Measurements from ENCODE around the gene DPT. TPM values are rescaled to one million over a fixed set of nuclear protein-coding genes. Genes with fewer than 3 reads are reported as not detected.

The DPT gene
- total RNA-seq, 1 experiment from 2014 or later: not detected

GRCh38 chr1:168767894-168768584 is 39.0 kb upstream of the DPT start:
- DNase-seq (ENCODE audit: low read depth, low spot score): no peak
- POLR2A ChIA-PET: no interaction called here
- no peak for TF ChIP-seq REST (IDR thresholded peaks at IDR 0.05; ENCODE audit: low read depth)
- TF ChIP-seq CEBPB (IDR thresholded peaks at IDR 0.05; ENCODE audit: low read depth): no peak
- TF ChIP-seq CBX3 (IDR thresholded peaks at IDR 0.05; ENCODE audit: low read depth): no peak
- TF ChIP-seq YY1 (IDR thresholded peaks at IDR 0.05; ENCODE audit: extremely low read depth, insufficient replicate concordance, low read depth, low read length): no peak
- TF ChIP-seq CTCF (IDR thresholded peaks at IDR 0.05 in 2 of 3, conservative IDR thresholded peaks at IDR 0.05 in 1 of 3; ENCODE audit: borderline replicate concordance in 1 of 3, insufficient read depth in 1 of 3, low read depth in 2 of 3, low read length in 2 of 3): no peak
- TF ChIP-seq RAD21 (IDR thresholded peaks at IDR 0.05; ENCODE audit: low read depth): no peak
- TF ChIP-seq MAX (IDR thresholded peaks at IDR 0.05): no peak

More at GRCh38 chr1:168767894-168768584, 39.0 kb upstream of the DPT start:
- CTCF ChIA-PET: interaction anchor here (1.2 kb wide), 1 partner anchor 130 kb away, joined by 3 read pairs; no protein-coding TSS in a partner anchor
- no peak overlapping the region for H2AFZ ChIP-seq (ENCODE audit: low read depth, low read length, poor library complexity, severe bottlenecking)
- intact Hi-C loops (cut with micrococcal nuclease): no loop called here
- H3K9me2 ChIP-seq (ENCODE audit: insufficient read depth): no peaks in the 10 kb centered on the region
- no peak for ATAC-seq
- no peak overlapping the region for H3K4me2 ChIP-seq (ENCODE audit: low read length)
- no peak overlapping the region for H3K9ac ChIP-seq (ENCODE audit: low read length)
- RAD21 ChIA-PET (ENCODE audit: low non-redundant PET in 1 of 2, low total read pairs in 2 of 2, uncharacterized antibody in 2 of 2, unreplicated experiment in 2 of 2): no interaction called here
- no peaks in the 10 kb centered on the region for H3K79me2 ChIP-seq (ENCODE audit: insufficient read depth, low read length)
- no peaks in the 10 kb centered on the region for H3K36me3 ChIP-seq (ENCODE audit: control insufficient read depth in 1 of 2, insufficient read depth in 2 of 2, low read length in 2 of 2)
- H3K4me1 ChIP-seq (ENCODE audit: control insufficient read depth in 1 of 2, insufficient read depth in 2 of 2, low read length in 2 of 2): no peaks in the 10 kb centered on the region
- no peak overlapping the region for H3K27ac ChIP-seq (ENCODE audit: low read depth, low read length)
- no peak overlapping the region for H3K4me3 ChIP-seq (replicated peaks in 1 of 2; ENCODE audit: low read depth in 1 of 2, low read length in 2 of 2)
- H4K20me1 ChIP-seq (ENCODE audit: insufficient read depth): no peaks in the 10 kb centered on the region
- no peaks in the 10 kb centered on the region for H3K27me3 ChIP-seq (ENCODE audit: insufficient read depth, low read length)
- no peaks in the 10 kb centered on the region for H3K9me3 ChIP-seq (ENCODE audit: control insufficient read depth in 1 of 2, insufficient read depth in 1 of 2, low read depth in 1 of 2, low read length in 2 of 2)
- BruUV-seq (replicated peaks): no TSS peak

Data from HCT116 (cell line).